Measurements from ENCODE around the gene LCN12.

Gene LCN12

DNA sequence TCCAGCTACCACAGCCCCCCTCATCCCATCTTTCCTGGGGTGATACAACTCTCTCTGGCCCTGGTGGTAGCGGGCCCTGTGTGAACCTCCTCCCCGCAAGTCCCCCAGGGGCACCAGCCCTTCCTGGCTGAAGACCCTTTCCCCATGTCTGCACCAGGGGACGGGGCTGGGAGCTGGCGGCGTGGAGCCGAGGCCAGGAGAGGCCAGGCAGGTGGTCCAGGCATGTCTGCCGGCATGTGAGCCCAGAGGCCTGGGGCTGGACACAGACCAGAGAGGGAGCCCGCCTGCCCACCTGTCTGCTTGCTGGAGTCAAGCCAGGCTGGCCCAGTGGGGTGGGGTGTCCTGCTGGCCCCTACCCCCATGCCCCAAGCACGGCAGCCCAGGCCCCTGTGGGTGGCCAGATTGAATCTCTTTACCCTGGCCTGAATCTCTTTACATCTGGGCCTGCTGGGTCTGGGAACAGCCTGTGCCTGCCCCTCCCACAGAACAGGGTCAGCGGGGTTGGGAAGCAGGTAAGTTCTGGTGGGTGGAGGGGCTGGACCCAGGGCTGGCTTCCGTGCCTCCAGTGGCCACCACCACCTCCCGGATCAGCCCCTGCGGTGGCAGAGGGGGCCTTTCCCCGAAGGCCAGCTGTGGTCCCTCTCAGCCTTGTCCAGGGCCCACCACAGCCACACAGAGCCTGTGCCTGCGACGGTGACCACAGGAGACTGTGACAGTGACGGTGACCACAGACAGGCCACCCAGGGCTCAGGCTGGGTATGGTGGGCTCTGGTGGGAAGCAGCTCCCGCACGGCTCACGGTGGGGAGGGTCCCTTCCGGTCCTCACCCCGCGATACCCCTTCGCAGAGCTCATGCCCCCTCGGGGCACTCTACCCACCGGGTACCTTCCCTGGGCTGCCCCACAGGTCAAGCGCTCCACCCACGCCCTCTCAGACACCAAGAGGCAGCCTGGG, 7.1 kb downstream of the LCN12 start:
- DNase-seq = no peak

DNA sequence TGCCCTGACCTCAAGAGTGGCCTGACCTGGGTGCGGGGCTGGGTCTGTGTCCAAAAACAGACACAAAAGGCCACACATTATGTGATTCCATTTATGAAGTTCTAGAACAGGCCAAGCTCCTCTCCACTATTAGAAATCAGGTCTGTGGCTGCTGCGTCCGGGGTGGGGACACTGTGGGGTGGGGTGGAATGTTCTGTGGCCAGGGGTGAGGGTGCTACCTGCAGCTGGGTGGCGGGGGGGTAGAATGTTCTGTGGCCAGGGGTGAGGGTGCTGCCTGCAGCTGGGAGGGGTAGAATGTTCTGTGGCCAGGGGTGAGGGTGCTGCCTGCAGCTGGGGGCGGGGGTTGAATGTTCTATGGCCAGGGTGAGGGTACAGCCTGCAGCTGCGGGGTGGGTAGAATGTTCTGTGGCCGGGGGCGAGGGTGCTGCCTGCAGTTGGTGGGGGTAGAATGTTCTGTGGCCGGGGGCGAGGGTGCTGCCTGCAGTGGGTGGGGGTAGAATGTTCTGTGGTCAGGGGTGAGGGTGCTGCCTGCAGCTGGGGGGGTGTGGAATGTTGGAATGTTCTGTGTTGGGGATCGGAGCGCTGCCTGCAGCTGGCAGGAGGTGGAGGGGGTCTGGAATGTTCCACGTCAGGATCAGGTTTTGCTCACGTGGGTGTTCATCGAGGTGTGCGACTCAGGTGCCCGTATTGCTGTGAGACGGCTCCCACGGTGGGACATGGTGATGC, 8.3 kb downstream of the LCN12 start:
- DNase-seq = no peak

DNA sequence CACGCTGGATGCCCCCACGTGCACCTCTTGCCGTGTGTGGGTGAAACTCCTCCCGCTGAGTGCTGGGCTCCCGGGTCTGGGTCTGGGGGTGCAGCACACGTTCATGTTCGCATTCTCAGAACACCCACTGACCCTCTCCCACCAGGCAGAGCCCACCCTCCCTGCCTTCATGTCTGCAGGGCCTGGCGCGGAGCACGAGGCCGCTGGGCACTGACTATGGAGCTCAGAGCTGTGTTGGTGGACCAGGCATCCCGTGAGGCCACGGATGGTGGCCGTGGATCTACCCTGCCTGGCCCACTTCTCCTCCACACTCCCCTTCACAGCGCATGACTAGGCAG, 8.8 kb downstream of the LCN12 start:
- no peak for DNase-seq

DNA sequence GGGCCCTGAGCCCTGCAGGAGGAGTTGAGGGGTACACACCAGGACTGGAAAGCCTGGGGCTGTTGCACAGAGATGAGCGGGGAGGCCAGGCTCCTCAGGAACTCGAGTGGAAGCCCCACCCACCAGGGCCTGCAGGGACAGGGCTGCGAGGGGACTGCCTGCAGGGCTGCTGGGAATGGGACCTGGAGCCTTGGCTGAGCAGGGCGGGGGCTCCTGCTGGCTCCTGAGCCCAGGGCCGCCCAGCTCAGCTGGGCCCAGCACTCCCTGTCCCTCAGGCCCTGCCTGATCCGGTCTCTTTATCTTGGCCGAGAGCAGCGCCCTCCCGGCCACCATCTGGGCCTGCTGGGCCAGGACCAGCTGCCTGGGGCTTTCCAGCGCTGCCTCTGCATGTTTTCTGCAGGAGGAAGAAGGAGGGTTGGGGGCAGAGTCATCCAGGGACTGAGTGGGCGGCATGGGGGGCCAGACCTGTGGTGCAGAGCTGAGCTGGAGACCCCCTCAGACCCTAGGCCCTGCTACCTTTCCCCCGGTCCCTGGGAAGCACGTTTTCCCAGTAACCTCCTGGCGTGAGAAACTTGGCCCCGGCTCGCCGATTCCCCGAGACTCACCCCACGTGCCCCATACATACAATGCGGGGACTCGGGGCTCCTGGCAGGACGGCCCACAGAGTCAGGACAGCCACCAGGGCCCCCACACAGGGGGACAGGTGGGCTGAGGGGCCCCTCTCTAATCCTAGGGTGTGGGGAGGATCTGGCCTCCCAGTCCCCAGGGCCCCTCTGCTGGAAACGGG, 9.4 kb downstream of the LCN12 start:
- DNase-seq = no peak

DNA sequence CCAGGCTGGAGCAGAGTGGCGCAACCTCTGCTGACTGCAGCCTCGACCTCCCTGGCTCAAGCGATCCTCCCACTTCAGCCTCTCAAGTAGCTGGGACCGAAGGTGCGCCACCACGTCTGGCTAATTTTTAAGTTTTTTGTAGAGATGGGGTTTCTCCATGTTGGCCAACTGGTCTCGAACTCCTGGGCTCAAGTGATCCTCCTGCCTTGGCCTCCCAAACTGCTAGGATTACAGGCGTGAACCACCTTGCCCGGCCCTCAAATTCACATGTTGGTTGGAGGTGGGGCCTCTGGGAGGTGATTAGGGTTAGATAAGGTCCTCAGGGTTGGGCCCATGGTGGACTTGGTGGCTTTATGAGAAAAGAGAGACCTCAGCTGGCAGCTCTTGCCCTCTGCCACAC, 10.1 kb downstream of the LCN12 start:
- no peak for DNase-seq

DNA sequence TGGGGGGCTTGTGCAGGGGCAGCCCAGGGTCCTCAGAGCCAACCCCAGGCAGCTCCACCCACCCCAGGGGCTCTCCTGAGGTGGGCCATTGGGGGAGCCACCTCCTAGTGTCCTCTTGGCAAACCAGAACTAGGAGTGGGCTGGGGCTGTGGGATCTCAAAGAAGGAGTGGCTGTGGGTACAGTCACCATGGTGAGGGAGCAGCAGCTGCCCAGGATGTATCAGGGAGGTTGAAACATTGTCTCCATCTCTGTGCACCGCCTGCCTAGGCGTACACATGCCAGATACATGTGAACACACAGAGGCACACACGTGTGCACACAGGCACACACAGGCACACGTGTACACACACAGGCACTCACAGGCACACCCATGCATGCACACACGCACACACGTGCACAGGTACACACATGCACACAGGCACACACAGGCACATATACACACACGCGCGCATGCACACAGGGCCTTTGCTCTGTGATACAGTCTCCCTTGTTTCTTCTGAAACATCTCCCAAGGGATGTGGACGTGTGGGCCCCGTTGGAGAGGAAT, 10.7 kb downstream of the LCN12 start:
- DNase-seq = no peak

DNA sequence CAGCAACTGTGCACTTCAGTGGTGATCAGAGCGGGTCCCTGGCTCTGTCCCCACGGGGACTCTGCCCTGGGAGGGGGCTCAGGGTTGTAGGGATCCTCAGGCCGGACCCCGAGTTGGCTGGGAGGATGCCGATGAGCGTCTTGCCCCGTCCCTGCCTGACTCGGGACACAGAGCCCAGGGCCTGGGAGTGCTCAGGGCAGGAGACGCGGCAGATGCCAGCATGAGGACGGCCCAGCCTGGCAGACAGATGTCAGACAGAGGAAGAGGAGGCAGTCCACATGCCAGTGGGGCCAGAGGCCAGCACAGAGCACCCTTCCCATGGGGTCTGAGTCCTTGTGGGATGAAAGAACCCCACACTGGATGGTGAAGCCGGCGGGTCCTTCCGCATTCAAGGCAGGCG, 11.3 kb downstream of the LCN12 start:
- DNase-seq = no peak

DNA sequence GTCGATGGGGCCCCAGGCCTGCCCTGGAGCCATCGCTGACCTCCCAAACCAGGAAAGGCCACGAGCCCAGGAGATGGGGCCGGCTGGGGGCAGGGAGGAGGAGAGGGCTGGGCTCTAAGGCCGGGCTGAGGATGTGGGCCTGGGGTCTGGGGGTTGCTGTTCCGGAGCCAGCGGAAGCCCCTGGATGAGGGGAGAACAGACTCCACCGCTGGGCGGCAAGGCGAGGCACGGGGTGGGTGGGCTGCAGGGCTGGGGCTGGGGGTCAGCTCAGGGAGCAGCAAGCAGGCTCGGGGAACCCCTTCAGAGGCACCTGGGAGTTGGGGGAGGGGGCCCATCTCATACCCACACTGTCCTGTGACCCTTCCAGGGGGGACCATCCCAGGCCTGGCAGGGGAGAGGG, 11.7 kb downstream of the LCN12 start:
- DNase-seq = no peak

DNA sequence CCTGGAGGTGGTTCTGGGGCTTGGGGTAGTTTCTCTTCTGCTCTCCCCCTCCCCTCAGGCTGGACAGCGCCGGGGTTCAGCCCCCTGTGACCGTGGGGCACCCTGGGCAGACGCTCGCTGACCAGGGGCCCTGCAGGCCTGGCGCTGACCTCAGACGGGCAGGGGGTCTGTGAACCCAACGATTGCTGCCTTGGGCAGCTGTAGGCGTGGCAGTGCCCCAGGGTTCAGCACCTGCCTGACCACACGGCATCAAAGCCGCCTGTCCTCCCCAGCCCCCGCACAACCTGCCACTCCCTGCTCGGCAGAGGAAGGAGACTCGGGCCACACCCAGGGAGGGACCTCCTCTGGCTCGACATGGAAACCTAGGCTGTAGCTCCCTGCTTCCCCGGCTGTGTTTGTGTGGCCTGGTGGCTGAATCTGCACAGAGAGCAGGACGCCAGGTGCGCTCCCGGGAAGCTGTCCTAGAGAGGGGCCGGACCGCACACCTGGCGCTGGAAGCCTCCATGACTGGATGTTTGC, 12.2 kb downstream of the LCN12 start:
- DNase-seq = peak; percentile 78

DNA sequence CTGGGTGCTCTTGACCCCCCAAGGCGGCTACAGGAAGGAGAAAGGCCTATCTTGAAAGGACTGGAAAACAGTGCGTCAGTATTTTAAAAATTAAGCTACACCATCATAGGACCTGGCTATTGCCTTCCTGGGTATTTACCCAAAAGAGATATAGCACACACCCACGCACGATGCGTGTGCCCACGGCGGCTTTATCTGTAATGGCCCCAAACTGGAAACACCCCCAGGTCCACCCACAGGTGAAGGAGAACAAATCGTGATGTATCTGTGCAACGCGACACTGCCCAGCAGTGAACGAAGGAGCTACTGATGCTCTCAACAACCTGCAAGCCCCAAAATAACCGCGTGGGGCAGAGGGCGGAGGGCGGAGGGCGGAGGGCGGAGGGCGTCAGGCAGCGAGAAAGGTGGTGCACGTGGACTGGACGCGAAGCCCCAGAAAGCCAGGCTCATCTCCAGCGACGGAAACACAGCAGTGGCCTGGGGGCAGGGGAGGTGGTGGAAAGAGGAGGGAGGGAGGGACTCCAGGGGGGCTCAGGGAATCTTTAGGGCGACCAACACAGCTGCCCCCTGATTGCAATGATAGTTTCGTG, 12.9 kb downstream of the LCN12 start:
- DNase-seq = no peak

DNA sequence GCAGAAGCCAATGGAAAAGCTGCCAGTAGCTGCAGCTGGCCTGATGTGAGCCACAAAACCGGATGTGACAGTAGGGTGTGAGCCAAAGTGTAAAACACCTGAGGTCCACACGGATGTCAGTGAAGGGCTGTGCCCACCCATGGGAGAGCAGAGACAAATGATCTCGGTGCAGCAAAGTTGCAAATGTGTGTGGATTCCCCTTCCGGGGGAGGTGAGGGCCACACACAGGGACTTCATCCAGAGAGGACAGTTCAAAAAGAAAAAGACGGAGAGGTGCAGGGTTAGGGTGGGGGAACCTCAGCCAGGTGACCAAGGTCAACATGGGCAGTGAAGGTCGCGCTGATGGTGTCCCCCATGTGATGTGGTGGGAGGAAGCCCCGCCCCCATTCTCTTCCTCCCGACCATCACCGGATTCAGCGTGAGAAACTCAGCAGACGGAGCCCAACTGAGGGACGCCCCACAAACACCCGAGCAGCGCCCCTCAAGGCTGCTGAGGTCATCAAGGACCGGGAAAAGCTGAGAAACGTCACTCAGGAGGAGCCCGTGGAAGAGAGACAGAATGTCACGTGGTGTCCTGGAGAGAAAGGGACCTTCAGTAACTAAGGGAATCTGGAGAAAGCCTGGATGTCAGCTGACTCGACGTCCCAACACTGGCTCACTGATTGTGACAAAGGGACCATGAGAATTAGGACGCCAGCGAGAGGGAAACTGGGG, 13.9 kb downstream of the LCN12 start:
- no peak for DNase-seq

DNA sequence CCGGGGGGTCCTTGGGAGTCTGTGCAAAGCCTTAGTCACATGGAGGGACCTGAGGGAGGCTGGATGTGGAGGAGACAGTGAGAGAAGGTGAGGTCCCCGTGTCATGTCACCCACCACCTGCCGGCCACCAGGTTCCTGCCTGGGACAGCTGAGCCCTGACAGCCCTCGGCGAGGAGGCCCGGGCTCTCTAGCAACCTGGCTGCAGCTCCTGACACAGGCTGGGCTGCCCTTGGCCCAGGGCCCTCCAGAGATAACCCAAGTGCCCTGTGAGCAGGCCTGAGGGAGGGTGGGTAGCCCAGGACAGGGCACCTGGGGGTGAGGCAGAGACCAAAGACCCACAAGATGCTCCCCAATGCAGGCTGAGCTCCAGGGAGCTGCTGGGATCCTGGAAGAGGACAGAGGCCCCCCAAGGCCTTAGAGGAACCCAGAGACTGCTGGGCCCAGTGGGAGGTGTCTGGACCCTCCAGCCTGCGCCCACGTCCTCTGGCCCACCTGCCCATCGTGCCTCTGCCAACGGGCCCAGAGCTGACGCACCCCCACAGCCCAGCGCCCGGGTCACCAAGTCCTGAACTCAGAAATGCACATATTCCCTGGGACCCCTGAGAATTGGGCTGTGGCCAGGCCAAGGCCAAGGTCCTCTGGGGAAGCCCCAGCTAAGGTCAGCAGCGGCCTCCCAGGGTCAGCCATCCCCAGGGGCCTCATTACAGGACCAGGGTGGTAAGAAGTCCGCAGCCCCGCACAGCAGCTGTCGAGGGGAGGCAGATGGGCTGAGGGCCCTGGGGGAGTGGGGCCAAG, 16.5 kb downstream of the LCN12 start:
- DNase-seq = no peak

DNA sequence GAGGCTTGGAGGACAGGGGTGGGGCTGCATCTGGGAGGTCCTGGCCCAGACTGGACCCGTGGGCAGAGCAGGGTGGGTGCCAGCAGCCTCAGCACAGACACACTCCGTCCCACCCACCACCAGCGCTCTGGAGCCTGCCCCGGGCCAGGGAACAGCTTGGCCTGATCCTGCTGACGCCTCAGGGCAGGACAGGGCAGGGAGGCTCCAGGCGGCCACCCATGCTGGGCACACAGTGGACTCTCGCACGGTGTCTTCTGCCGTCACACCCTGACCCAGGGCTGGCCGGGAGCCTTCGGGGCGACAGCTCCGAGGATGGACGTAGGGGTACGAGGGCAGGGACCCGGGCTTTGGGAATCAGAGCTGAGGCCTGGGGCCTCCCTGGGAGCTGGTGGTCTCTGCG, 17.1 kb downstream of the LCN12 start:
- DNase-seq = no peak

DNA sequence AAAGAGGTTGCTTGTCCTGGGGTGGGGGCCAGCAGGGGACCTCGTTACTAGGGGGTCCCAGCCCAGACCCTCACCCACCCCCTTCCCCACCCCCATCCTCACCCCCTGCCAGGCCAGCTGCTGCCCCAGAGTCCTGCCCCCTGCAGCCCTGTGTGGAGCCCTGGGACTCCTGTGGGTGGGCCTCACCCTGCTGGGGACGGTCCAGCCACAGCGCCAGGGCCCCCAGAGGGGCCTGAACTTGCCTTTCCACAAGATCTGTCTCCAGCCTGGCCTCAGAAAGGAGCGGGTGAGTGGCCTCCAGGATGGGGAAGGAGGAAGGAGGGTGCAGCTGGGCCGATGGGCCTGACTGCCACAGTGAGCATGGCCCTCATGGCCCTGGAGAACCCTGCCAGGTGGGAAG, 17.7 kb downstream of the LCN12 start:
- no peak for DNase-seq

DNA sequence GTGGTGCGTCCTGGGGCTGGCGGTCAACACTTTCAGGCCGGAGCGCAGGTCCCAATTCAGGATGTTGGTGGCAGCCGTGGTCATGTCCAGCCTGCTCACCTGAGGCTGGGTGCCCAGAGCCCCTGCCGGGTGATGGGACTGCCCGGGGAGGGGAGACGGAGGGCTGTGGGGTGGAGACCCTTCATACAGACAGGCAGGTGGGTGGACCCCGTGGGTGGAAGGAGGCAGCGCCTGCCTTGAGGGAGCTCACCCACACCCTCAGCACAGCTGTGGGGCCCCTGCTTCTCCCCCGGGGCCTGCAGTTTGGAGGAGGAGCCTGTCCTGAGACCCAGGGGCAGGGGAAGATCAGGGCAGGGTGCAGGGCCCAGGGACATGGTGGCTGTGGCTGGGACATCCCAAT, 18.3 kb downstream of the LCN12 start:
- no peak for DNase-seq

DNA sequence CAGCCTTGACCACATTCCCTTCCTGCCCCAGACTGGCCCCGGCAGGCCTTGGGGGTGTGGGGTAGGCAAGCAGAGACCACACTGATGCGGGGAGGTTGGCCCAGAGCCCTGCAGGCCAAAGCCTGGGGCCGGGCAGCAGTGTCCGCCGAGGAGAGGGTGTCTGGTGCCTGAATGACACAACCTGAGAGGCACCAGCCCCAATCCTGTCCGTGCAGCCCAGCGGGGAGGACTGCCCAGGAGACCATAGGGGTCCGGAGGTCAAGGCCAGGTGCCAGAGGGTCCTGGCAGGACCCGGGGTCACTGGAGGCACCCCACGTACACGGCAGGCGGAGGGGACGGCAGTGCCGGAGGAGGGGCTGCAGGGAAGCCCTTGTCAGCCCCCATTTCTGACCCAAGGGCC, 19.7 kb downstream of the LCN12 start:
- no peak for DNase-seq

DNA sequence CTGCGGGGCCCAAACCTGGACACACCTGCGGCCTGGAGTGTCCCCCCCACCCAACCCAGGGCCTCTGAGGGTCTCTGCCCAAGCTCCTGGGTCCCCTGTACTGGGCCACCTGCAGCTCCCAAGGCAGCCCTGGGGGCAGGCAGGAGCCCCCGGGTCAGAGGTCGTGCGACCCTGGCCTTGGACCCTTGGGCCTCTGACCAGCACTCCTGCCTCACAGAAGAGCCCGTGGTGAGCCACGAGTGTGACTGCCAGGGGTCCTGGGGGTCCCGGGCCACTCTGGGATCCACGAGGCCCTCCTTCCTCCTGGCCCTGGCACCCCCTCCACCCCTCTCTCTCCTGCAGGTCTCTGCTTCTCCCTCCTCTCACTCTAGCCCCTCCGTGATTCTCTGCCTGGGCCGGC, 20.3 kb downstream of the LCN12 start:
- DNase-seq = no peak

DNA sequence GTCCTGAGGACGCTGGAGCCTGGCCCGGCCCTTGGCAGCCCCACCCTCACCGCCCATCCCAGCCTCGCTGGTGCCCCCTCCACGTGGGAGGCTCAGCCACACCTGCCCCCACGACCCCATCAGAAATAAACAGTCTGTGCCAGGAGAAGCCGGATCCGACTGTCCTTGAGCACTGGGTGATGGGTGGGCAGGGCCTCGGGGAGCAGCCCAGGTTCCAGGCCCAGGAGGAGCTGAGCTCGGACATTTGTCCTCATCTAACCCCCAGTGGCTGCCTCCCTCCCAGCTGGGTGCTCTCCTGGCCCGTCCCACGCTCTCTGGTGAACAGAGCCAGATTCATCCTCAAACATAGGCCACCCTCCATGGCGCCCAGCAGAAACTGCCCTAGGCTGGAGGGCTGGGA, 20.7 kb downstream of the LCN12 start:
- DNase-seq = no peak

DNA sequence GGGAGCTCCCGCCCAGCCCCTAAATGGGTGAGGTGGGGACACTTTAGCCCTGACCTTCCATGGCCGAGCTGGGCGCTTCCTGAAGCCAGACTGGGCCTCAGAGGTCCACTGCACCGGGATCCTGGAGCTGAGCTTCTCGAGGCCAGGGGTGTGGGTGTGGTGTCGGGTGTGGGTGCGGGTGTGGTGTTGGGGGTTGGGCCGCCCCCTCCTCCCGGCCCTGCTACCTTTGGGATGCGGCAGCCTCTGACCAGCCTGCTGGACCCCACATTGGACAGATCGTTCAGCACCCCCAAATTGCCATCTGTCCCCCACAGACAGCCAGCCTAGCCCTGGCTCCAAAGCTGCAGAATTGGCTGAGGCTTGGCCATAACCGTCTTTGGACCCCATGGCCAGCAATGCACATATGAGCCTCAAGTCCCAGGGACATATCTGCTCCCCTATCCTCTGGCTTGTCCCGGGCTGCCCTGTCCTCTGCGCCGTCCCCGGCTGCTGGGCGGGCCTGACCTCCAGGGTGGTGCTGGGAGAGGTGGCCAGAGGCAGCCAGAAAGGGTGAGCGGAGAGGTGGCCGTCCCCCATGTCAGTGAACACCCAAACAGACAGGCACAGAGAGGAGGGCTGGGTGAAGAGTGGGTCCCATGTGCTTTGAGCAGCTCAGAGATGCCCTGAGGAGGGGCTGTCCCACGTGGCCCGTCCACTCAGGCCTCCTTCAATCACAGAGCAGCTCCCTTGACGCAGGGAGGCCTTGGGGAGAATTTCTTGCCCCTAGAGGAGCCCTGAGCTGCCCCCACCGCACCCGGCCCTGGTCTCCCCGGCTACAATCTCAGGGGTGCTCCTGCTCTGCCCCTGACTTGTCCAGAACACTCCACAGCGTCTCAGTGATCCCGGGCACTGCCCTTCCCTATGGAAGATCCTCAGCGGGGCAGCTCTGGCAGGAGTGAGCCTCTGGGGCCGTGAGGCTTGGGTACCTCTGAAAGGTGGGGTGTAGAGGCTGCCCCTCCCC, 21.8 kb downstream of the LCN12 start:
- no peak for DNase-seq
